Measurements from ENCODE around the gene SGCE. TPM values are rescaled to one million over a fixed set of nuclear protein-coding genes. Genes with fewer than 3 reads are reported as not detected.

SGCE gene
- total RNA-seq, 1 experiment from 2014 or later: 17.4 TPM

GRCh38 chr7:94654783-94655125 is 1.2 kb downstream of the SGCE start:
- ChIA-PET CTCF (interaction anchor here (2.8 kb wide), 1 partner anchor 206 kb away, joined by 11 read pairs; no protein-coding TSS in a partner anchor), POLR2A (no interaction called here), RAD21 (ENCODE audit: low non-redundant PET in 1 of 2, low total read pairs in 2 of 2, uncharacterized antibody in 2 of 2, unreplicated experiment in 2 of 2) (no interaction called here)
- no peak for TF ChIP-seq RAD21 (IDR thresholded peaks at IDR 0.05; ENCODE audit: low read depth)
- TF ChIP-seq EZH2 (IDR thresholded peaks at IDR 0.05): no peak
- no peak for TF ChIP-seq YY1 (IDR thresholded peaks at IDR 0.05; ENCODE audit: extremely low read depth, insufficient replicate concordance, low read depth, low read length)
- TF ChIP-seq ZNF274 (IDR thresholded peaks at IDR 0.05; ENCODE audit: low read depth, low read length): no peak
- TF ChIP-seq POLR2AphosphoS5 (IDR thresholded peaks at IDR 0.05; ENCODE audit: low read depth, low read length): no peak
- TF ChIP-seq CBX3 (IDR thresholded peaks at IDR 0.05; ENCODE audit: low read depth): no peak
- no peaks in the 10 kb centered on the region for H3K27me3 ChIP-seq (ENCODE audit: insufficient read depth, low read length)
- H3K9me3 ChIP-seq (ENCODE audit: control insufficient read depth in 1 of 2, insufficient read depth in 1 of 2, low read depth in 1 of 2, low read length in 2 of 2): no peaks in the 10 kb centered on the region
- H3K4me2 ChIP-seq (ENCODE audit: low read length): peak overlapping the region; percentile 83
- no peaks in the 10 kb centered on the region for H4K20me1 ChIP-seq (ENCODE audit: insufficient read depth)
- no peaks in the 10 kb centered on the region for H3K36me3 ChIP-seq (ENCODE audit: control insufficient read depth in 1 of 2, insufficient read depth in 2 of 2, low read length in 2 of 2)
- DNase-seq (ENCODE audit: low read depth, low spot score) (no peak), ATAC-seq (no peak)
- peaks cover 5 to 21% of the 10 kb centered on the region in 2 experiments; a peak in 2 of 4 replicates for H3K4me1 ChIP-seq (ENCODE audit: control insufficient read depth in 1 of 2, insufficient read depth in 2 of 2, low read length in 2 of 2)
- no TSS peak for BruUV-seq (replicated peaks)
- H3K9ac ChIP-seq (ENCODE audit: low read length): peak overlapping the region; percentile 49
- H3K9me2 ChIP-seq (ENCODE audit: insufficient read depth): no peaks in the 10 kb centered on the region
- H2AFZ ChIP-seq (ENCODE audit: low read depth, low read length, poor library complexity, severe bottlenecking): no peak overlapping the region
- intact Hi-C loops (cut with micrococcal nuclease): loop anchor here (5.0 to 10.0 kb wide), 4 partner anchors 142 to 820 kb away; no protein-coding TSS in a partner anchor
- peak overlapping the region; percentile 57 to 58 for H3K4me3 ChIP-seq (replicated peaks in 1 of 2; ENCODE audit: low read depth in 1 of 2, low read length in 2 of 2)
- H3K79me2 ChIP-seq (ENCODE audit: insufficient read depth, low read length): no peaks in the 10 kb centered on the region; the same call in 1 of the 2 replicates
- no peak overlapping the region for H3K27ac ChIP-seq (ENCODE audit: low read depth, low read length)

GRCh38 chr7:94650147-94651051 is 5.5 kb downstream of the SGCE start:
- intact Hi-C loops (cut with micrococcal nuclease): loop anchor here (10.0 kb wide), 3 partner anchors 196 to 824 kb away; no protein-coding TSS in a partner anchor
- Histone ChIP-seq H4K20me1 (ENCODE audit: insufficient read depth) (no peaks in the 10 kb centered on the region), H3K27me3 (ENCODE audit: insufficient read depth, low read length) (no peaks in the 10 kb centered on the region), H3K36me3 (ENCODE audit: control insufficient read depth in 1 of 2, insufficient read depth in 2 of 2, low read length in 2 of 2) (no peaks in the 10 kb centered on the region), H3K4me2 (ENCODE audit: low read length) (no peak overlapping the region), H3K9me2 (ENCODE audit: insufficient read depth) (no peaks in the 10 kb centered on the region), H3K79me2 (ENCODE audit: insufficient read depth, low read length) (no peaks in the 10 kb centered on the region; the same call in 1 of the 2 replicates), H3K4me3 (replicated peaks in 1 of 2; ENCODE audit: low read depth in 1 of 2, low read length in 2 of 2) (no peak overlapping the region), H3K9ac (ENCODE audit: low read length) (no peak overlapping the region), H3K27ac (ENCODE audit: low read depth, low read length) (no peak overlapping the region), H3K9me3 (ENCODE audit: control insufficient read depth in 1 of 2, insufficient read depth in 1 of 2, low read depth in 1 of 2, low read length in 2 of 2) (no peaks in the 10 kb centered on the region), H3K4me1 (ENCODE audit: control insufficient read depth in 1 of 2, insufficient read depth in 2 of 2, low read length in 2 of 2) (peaks cover 0 to 6% of the 10 kb centered on the region in 2 experiments; a peak in 1 of 4 replicates), H2AFZ (ENCODE audit: low read depth, low read length, poor library complexity, severe bottlenecking) (no peak overlapping the region)
- no peak for ATAC-seq
- DNase-seq (ENCODE audit: low read depth, low spot score): no peak
- BruUV-seq (replicated peaks): no TSS peak
- TF ChIP-seq ELF1 (IDR thresholded peaks at IDR 0.05; ENCODE audit: borderline replicate concordance, low read depth) (no peak), RAD21 (IDR thresholded peaks at IDR 0.05; ENCODE audit: low read depth) (no peak), POLR2AphosphoS5 (IDR thresholded peaks at IDR 0.05; ENCODE audit: low read depth, low read length) (no peak), EZH2phosphoT487 (IDR thresholded peaks at IDR 0.05; ENCODE audit: borderline replicate concordance) (no peak), YY1 (IDR thresholded peaks at IDR 0.05; ENCODE audit: extremely low read depth, insufficient replicate concordance, low read depth, low read length) (no peak), TCF7L2 (IDR thresholded peaks at IDR 0.05; ENCODE audit: borderline replicate concordance, extremely low read depth, insufficient read depth, insufficient read length) (no peak)
- TF ChIP-seq, protein P1, sequence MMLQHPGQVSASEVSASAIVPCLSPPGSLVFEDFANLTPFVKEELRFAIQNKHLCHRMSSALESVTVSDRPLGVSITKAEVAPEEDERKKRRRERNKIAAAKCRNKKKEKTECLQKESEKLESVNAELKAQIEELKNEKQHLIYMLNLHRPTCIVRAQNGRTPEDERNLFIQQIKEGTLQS (IDR thresholded peaks at IDR 0.05): no peak
- ChIA-PET POLR2A (no interaction called here), RAD21 (ENCODE audit: low non-redundant PET in 1 of 2, low total read pairs in 2 of 2, uncharacterized antibody in 2 of 2, unreplicated experiment in 2 of 2) (no interaction called here), CTCF (no interaction called here)

All from HCT116 (cell line).